Panc1 (cell line): ENCODE data around the gene CCDC9B.

ENCODE experiments used
- POLR2AphosphoS5 ChIP-seq: IDR thresholded peaks from 2 replicates; pipeline ENCODE4 v1.6.1; 2012; ENCODE audit warnings: mild to moderate bottlenecking, low read depth, low read length, moderate library complexity
- REST ChIP-seq, 2 experiments: IDR thresholded peaks; 2 replicates each; pipeline ENCODE4 v1.6.1; 2011 to 2012; ENCODE audit warnings: low read depth in 2 of 2, control low read depth in 1 of 2, low read length in 1 of 2, mild to moderate bottlenecking in 1 of 2, moderate library complexity in 1 of 2; ENCODE audit not compliant: insufficient read depth in 1 of 2
- SIN3A ChIP-seq: IDR thresholded peaks from 2 replicates; pipeline ENCODE4 v1.6.1; 2012; ENCODE audit warnings: low read depth, mild to moderate bottlenecking, low read length, moderate library complexity, borderline replicate concordance; ENCODE audit not compliant: insufficient read depth
- TCF7L2 ChIP-seq: IDR thresholded peaks from 2 replicates; pipeline ENCODE4 v1.6.1; 2011; ENCODE audit warnings: mild to moderate bottlenecking, low read depth, low read length, inconsistent platforms
- TF ChIP-seq, protein P1 (sequence below): fragments of 450-650 bp; IDR thresholded peaks from 2 replicates; pipeline ENCODE4 v1.5.1; 2017; ENCODE audit warnings: mild to moderate bottlenecking

DNA sequence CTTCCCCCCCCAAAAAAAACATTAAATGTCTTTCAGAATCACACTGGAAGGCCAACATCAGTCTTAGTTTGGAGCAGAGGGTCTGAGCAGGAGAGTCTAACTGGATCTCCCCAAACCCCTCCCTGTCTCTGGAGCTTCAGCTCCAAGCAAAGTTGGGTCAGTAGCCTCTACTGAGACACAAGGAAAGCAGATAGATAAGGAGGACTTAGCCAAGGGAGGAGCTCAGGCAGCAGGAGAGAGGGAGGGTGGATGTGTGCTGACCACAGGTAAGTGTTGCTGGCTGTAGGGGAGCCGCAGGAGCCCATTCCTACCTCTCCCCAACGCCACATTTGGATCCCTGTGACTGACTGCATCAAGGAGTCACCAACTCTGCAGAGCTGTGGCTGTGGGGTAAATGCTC is 40.0 kb downstream of the CCDC9B start:
- TF ChIP-seq SIN3A (no peak), POLR2AphosphoS5 (no peak), REST (IDR thresholded peaks at IDR 0.05; ENCODE audit: insufficient read depth in 1 of 2, low read depth in 2 of 2, low read length in 1 of 2) (no peak), TCF7L2 (no peak)
- TF ChIP-seq, protein P1, sequence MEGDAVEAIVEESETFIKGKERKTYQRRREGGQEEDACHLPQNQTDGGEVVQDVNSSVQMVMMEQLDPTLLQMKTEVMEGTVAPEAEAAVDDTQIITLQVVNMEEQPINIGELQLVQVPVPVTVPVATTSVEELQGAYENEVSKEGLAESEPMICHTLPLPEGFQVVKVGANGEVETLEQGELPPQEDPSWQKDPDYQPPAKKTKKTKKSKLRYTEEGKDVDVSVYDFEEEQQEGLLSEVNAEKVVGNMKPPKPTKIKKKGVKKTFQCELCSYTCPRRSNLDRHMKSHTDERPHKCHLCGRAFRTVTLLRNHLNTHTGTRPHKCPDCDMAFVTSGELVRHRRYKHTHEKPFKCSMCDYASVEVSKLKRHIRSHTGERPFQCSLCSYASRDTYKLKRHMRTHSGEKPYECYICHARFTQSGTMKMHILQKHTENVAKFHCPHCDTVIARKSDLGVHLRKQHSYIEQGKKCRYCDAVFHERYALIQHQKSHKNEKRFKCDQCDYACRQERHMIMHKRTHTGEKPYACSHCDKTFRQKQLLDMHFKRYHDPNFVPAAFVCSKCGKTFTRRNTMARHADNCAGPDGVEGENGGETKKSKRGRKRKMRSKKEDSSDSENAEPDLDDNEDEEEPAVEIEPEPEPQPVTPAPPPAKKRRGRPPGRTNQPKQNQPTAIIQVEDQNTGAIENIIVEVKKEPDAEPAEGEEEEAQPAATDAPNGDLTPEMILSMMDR: no peak
